GM19043 (cell line): ENCODE data around the gene SALL1.

ENCODE experiments used
- ATAC-seq: cut with Tn5 transposase; IDR thresholded peaks from one replicate; pipeline ENCODE4 v1.9.1; 2021; ENCODE audit warnings: low read depth; ENCODE audit not compliant: unreplicated experiment

Gene SALL1

GRCh38 chr16:51143196-51143977 lies 7.7 kb downstream of the SALL1 start:
- ATAC-seq = no peak

DNA sequence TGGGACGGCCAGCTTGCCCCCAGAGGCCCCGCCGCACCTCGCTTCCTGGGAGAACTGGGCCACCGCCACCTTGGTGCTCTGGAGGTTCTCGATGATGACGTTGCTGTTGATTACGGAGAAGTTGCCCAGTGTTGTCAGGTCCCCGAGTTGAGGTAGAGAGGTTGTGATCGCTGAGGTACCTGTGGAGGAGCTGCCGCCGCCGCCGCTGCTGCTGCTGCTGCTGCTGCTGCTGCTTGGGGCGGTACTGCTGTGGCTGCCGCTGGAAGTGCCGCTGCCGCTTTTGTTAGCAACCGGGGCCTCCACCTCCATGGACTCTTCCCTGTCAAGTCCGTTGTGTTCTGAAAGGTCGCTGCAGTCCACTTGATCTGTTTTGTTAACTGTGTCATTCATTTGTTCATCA lies 9.5 kb downstream of the SALL1 start:
- ATAC-seq = no peak

- ATAC-seq = no peak
Measured at GRCh38 chr16:51141106-51141505, 10.0 kb downstream of the SALL1 start.

- ATAC-seq = no peak
Measured at GRCh38 chr16:51140112-51140511, 11.0 kb downstream of the SALL1 start.

DNA sequence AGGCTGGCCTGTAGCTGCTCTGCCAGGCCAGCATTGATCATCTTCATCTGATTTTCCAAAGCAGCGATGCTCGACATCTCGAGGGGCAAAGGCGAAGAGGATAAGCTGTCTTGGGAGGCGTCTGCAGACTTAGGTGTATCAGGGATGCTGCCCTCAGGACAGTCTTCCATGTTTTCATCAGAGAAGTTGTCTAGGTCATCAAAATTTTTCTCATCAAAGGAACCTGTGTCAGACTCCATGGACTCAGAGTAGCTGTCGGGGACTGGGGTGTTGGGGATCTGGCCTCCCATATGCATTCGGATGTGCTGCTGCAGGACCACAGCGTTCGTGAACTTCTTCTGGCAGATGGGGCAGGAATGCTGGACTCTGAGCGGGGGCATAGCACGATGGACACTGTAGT lies 11.5 kb downstream of the SALL1 start:
- no peak for ATAC-seq

DNA sequence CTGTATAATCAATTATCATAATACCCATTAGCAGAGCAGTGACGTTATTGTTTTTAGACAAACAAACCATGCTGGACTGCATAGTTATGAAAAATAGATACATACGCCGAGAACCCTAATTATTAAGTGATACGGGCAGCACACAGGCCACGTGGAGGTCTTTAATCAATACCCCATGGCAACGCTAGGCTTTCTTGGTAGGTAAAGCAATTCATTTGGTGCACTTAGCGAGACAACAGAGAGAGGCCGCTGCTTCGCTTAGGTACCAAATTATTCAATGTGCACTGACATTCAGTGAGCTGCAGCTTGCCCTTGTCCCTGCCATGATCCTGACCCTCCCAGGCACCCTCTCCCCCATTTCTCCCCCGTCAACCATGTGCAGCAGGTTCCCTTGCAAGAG lies 12.9 kb downstream of the SALL1 start:
- no peak for ATAC-seq

GRCh38 chr16:51137097-51137496 lies 14.0 kb downstream of the SALL1 start:
- ATAC-seq = no peak

DNA sequence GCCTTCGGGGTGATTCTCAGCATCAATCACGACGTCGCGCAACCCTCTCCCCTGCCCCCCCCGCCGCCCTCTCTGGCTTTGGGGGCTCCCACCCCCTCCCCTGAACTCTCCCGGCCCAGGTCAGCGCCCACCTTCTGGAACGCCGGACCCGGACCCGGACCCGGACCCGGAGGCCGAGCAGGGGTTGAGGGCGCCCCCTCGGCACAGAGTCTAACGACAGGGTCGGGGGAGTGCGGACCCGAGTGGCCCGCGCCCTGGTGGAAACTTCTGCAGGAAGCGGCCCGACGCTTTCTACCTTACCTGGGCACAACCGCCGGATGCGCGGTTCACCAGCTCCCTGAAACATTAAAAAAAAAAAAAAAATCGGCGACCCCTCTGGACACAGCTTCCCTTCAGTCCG lies 16.2 kb downstream of the SALL1 start:
- no peak for ATAC-seq

DNA sequence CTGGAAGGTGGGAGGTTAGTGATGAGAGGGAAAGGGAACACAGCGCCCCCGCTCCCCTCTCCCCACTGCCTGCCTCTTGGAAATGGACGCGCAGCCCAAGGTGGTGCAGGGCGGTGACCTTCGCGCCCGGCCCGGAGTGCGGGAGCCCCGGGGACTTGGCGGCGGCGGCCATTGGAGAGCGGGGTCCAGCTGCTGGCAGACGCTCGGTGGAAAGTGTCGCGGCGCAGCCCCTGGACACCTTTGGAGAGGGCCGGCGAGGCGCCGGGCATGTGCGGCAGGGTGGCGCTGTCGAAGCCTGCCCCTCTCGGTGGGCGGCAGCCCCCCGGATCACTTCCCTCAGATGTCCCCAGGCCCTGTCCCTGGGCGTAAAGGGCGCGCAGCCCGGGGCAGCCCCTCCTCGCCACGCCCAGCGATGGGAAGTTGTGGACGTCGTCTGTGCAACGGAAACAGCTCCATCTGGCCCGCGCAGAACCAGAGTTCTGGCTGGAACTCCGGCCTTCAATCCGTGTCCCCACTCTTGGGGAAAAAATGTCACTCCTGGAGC lies 16.7 kb downstream of the SALL1 start:
- no peak for ATAC-seq

GRCh38 chr16:51133688-51134087 lies 17.4 kb downstream of the SALL1 start:
- ATAC-seq = no peak

DNA sequence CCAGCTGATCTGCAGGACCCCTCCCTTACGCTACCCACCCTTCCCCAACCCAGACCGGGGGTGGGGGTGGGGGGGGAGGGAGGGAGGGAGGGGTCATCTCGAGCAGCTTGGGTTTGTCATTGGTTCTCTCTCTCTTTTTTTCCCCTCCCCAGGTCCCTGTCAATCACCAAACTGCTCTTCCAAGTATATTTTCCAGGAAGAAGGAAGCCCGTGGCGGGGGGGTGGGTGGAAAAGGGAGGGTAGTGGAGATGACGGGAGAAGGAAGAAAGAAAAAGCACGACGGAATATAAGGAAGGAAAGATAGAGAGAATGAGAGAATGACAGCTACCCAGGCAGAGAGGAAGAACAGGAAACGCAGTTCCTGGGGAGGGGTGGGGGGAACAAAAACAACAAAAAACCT lies 17.9 kb downstream of the SALL1 start:
- no peak for ATAC-seq

GRCh38 chr16:51132490-51133115 lies 18.5 kb downstream of the SALL1 start:
- ATAC-seq = no peak

DNA sequence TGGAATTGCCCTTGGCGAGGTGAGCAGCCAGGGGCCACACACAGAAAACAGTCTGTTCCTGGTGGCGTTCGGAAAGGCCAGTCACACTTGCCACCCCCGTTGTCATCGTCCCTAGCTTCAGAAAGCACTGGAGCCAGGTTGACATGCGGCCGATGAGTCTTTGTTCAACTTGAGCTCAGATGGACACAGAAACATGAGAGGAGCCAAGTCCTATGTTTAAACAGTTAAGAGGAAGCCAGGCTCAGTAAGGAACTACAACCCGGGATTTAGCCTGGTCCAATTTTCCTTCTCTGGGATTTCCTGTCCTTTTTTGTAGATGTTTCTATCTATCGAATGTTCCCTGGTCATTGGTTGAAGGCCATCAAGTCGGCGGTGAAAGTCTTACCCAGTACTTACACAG lies 19.5 kb downstream of the SALL1 start:
- no peak for ATAC-seq

GRCh38 chr16:51129105-51129504 lies 22.0 kb downstream of the SALL1 start:
- ATAC-seq = no peak

- no peak for ATAC-seq
Measured at GRCh38 chr16:51125992-51126391, 25.1 kb downstream of the SALL1 start.

DNA sequence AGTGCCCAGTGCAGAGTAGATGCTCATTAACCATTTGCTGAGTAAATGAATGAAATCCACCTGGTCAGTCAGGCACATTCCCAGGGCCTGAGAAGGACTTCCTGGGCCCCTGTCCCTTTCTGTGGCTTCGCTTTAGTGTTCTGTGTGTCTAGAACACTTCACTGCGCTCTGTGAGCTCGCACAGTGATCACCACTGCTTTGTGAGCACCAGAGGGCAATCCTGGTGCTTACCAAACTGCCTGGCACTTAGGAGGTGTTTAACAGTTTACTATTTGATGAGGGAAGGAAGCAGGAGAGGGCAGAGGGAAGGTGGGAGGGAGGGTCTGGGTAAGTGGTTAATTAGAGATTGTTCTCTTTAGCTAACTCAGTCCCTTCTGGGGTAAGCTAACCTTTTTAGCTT lies 26.2 kb downstream of the SALL1 start:
- ATAC-seq = no peak

DNA sequence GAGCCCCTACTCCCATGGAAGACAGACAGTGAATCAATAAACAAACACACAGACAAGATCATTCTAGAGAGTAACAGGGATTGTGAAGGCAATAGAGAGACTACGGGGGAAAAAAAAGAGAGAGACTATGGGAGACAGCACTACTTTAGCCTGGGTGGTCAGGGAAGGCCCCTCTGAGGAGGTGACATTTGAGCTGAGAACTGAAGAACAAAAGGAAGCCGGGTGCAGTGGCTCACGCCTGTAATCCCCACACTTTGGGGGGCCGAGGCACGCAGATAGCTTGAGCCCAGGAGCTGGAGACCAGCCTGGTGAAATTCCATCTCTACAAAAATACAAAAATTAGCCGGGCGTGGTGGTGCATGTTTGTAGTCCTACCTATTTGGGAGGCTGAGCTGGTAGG lies 29.2 kb downstream of the SALL1 start:
- no peak for ATAC-seq

DNA sequence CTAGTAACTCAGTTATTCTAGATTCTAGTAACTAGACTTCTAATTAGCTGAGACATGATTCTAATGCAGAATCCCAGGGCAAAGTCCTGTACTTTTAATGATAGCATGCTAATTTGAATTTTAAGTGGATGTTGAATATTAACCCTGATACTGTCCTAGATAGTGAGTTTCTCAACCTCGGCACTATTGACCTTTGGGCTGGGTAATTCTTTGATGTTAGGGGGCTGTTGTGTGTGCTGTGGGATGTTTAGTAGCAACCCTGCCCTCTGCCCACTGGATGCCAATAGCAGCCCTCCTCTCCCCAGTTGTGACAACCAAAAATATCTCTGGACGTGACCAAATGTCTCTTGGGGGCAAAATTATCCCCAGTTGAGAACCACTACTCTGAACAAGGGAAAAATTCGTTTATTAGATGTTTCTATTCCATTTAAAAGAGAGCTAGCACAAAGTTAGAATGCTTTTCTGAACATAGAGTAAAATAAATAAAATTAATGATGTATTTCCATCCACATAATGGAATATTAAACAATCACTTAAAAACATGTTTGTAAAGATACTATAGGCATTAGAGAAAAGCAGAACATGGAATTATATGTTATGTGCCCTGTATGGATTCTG lies 30.2 kb downstream of the SALL1 start:
- ATAC-seq = no peak

GRCh38 chr16:51119973-51120729 lies 30.9 kb downstream of the SALL1 start:
- no peak for ATAC-seq

DNA sequence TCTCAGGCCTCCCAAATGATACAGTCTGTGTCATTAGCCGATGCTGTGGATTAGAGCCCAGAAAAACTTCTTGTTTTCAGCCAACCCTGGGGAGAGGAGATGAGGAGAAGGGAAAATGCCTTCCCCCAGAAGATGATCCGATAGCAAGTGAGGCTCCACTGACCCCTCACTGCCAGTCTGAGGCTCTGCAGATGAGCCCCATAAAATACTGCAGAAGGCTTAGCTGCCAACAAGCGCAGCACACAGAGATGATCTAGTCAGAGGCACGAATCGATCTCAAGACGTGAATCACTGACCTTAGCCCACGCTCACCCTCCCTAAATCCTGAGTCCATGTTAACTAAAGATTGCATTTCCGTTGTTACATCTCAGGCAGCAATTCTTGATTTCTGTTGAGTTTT lies 31.5 kb downstream of the SALL1 start:
- no peak for ATAC-seq

GRCh38 chr16:51116353-51116752 lies 34.7 kb downstream of the SALL1 start:
- no peak for ATAC-seq
